Measurements from ENCODE around the gene ZNF653.

Gene ZNF653

GRCh38 chr19:11505504-11506100, at the start of gene ZNF653:
Gene ZNF653 (minus strand): TSS chr19:11505839. CDS start chr19:11505786, 53 bp downstream.
- no peak for FAIRE-seq

GRCh38 chr19:11555246-11555645, 49.6 kb upstream of the ZNF653 start:
- FAIRE-seq: no peak

- no peak for FAIRE-seq
Measured at GRCh38 chr19:11554160-11554559, 48.5 kb upstream of the ZNF653 start.

GRCh38 chr19:11552666-11553372, 47.2 kb upstream of the ZNF653 start:
- no peak for FAIRE-seq

GRCh38 chr19:11551603-11552235, 46.1 kb upstream of the ZNF653 start:
- FAIRE-seq: no peak

GRCh38 chr19:11550265-11550664, 44.6 kb upstream of the ZNF653 start:
- FAIRE-seq: no peak

GRCh38 chr19:11549386-11549953, 43.8 kb upstream of the ZNF653 start:
- no peak for FAIRE-seq

- FAIRE-seq: no peak
Measured at GRCh38 chr19:11547929-11548700, 42.5 kb upstream of the ZNF653 start.

GRCh38 chr19:11541238-11541637, 35.6 kb upstream of the ZNF653 start:
- FAIRE-seq: no peak

GRCh38 chr19:11540645-11541044, 35.0 kb upstream of the ZNF653 start:
- no peak for FAIRE-seq

GRCh38 chr19:11539495-11540365, 34.1 kb upstream of the ZNF653 start:
- FAIRE-seq: no peak

GRCh38 chr19:11538232-11539036, 32.8 kb upstream of the ZNF653 start, which contains the start of gene CNN1:
Gene CNN1 (plus strand): TSS chr19:11538851. CDS start chr19:11538928, 77 bp downstream.
- no peak for FAIRE-seq

- no peak for FAIRE-seq
Measured at GRCh38 chr19:11535792-11536595, 30.4 kb upstream of the ZNF653 start.

GRCh38 chr19:11534948-11535347, 29.3 kb upstream of the ZNF653 start:
- FAIRE-seq: no peak

GRCh38 chr19:11534538-11534937, 28.9 kb upstream of the ZNF653 start:
- FAIRE-seq: no peak

- no peak for FAIRE-seq
Measured at GRCh38 chr19:11530432-11530831, 24.8 kb upstream of the ZNF653 start.

GRCh38 chr19:11528551-11529341, 23.1 kb upstream of the ZNF653 start, which contains the start of gene ECSIT:
Gene ECSIT (minus strand): TSS chr19:11529134. CDS start chr19:11519170, 9,964 bp downstream.
- FAIRE-seq: peak; percentile 97

GRCh38 chr19:11519138-11519537, 13.5 kb upstream of the ZNF653 start:
- no peak for FAIRE-seq

GRCh38 chr19:11513946-11514345, 8.3 kb upstream of the ZNF653 start:
- FAIRE-seq: no peak
